NB4 (cell line): ENCODE results near the gene CRISPLD2.
"Not testable (repeated sequence)": the region's sequence is repeated elsewhere in the genome, so short reads cannot be mapped to it uniquely, and the experiment has no call there.

Experiments used
- DNase-seq: peaks from one replicate; pipeline ENCODE4 v3.0.0; 2010; ENCODE audit warnings: low read depth
- H3K4me3 ChIP-seq: one replicate; pipeline ENCODE4 v1.5.1; 2011; ENCODE audit warnings: mild to moderate bottlenecking, low read depth, low read length, moderate library complexity
- MYC ChIP-seq: IDR thresholded peaks from 2 replicates; pipeline ENCODE4 v1.6.1; 2011; ENCODE audit warnings: low read depth, low read length
- POLR2A ChIP-seq: IDR thresholded peaks from 2 replicates; pipeline ENCODE4 v1.6.1; 2011; ENCODE audit warnings: mild to moderate bottlenecking; ENCODE audit not compliant: insufficient read length; ENCODE audit errors: extremely low read depth
- TF ChIP-seq, protein P1 (sequence below): IDR thresholded peaks from 2 replicates; pipeline ENCODE4 v1.6.1; 2011; ENCODE audit warnings: low read depth, low read length
- TF ChIP-seq, protein P2 (sequence below): IDR thresholded peaks from one replicate; pipeline ENCODE4 v1.5.1; 2012; ENCODE audit warnings: low read depth, low read length

Gene CRISPLD2

DNA sequence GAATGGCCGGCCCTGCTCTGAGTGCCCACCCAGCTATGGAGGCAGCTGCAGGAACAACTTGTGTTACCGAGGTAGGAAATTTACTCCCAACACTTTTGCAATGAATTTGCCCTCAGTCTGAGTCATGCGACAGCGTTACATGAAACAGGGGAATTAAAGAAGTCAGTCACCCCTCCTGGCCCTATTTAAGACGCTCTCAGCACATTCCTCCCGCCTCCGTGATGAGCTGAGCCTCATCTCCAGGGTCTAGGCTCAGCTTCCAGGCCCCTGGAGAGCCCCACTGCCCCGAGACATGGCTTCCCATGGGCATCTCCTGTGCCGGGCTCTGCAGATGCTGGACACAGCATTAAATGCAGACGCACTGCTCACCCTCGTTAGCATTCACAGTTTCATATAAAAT lies 35.0 kb downstream of the CRISPLD2 start:
- peak; percentile 56 for DNase-seq
- no peak for TF ChIP-seq POLR2A
- TF ChIP-seq, protein P1, sequence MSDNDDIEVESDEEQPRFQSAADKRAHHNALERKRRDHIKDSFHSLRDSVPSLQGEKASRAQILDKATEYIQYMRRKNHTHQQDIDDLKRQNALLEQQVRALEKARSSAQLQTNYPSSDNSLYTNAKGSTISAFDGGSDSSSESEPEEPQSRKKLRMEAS = no peak
- TF ChIP-seq MYC = no peak
- TF ChIP-seq, protein P2, sequence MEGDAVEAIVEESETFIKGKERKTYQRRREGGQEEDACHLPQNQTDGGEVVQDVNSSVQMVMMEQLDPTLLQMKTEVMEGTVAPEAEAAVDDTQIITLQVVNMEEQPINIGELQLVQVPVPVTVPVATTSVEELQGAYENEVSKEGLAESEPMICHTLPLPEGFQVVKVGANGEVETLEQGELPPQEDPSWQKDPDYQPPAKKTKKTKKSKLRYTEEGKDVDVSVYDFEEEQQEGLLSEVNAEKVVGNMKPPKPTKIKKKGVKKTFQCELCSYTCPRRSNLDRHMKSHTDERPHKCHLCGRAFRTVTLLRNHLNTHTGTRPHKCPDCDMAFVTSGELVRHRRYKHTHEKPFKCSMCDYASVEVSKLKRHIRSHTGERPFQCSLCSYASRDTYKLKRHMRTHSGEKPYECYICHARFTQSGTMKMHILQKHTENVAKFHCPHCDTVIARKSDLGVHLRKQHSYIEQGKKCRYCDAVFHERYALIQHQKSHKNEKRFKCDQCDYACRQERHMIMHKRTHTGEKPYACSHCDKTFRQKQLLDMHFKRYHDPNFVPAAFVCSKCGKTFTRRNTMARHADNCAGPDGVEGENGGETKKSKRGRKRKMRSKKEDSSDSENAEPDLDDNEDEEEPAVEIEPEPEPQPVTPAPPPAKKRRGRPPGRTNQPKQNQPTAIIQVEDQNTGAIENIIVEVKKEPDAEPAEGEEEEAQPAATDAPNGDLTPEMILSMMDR = no peak
- H3K4me3 ChIP-seq = no peak overlapping the region

DNA sequence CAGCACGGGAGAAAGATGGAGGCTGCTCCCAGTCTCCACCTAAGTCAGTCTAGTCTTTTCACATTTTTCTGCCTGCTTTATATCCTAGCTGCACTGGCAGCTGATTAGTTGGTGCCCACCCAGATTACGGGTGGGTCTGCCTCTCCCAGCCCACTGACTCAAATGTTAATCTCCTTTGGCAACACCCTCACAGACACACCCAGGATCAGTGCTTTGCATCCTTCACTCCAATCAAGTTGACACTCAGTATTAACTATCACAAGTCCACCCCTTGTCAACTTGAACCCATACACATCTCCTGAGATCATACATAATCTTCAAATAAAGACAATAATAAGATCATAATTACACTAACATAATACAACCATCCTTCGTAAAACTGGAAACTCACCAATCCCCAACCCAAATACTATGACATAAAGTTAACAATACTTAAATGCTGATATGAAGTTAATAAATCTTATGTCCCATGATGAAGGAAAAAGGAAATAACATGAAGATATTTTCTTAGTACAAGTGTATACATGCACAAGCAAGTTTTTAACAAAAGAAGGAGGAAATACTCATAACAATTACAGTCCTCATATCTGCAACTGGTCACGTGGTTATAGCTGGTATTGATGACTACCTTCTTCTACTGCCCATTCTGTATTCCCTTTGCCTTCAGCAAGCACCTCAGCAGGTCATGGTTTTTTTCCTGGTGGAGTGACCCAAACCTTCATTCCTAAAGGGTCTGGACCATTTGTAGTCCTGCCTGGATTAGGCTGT lies 35.8 kb downstream of the CRISPLD2 start:
- DNase-seq, H3K4me3 ChIP-seq: not testable (repeated sequence)

DNA sequence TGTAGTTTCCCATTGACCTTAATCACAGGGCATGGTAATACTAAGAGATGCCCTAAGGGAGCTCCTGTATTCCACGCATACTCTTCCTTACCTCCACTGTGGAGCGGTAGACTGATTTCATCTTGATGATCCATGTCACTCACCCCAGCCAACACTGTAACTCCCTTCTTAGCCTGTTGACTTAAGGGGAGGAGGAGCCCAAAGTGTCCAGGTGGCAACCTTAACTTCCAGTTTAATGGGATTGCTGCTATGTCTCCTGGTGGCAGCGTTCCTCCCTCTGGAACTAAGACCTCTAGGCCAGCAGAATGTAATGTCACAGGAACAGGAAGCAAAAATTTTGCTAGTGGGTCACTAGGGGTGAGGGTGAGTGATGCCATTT lies 36.4 kb downstream of the CRISPLD2 start:
- not testable (repeated sequence) for DNase-seq, H3K4me3 ChIP-seq

DNA sequence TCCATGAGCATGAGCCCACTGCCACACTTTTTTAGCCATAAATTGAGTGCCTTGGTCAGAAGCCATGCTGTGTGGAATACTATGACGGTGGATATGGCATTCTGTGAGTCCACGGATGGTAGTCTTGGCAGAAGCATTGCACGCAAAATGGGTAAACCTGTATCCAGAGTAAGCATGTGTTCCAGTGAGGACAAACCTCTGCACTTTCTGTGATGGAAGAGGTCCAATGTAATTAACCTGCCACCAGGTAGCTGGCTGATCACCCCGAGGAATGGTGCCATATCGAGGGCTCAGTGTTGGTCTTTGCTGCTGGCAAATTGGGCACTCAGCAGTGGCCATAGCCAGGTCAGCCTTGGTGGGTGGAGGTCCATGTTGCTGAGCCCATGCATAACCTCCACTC lies 37.0 kb downstream of the CRISPLD2 start:
- not testable (repeated sequence) for DNase-seq, H3K4me3 ChIP-seq

DNA sequence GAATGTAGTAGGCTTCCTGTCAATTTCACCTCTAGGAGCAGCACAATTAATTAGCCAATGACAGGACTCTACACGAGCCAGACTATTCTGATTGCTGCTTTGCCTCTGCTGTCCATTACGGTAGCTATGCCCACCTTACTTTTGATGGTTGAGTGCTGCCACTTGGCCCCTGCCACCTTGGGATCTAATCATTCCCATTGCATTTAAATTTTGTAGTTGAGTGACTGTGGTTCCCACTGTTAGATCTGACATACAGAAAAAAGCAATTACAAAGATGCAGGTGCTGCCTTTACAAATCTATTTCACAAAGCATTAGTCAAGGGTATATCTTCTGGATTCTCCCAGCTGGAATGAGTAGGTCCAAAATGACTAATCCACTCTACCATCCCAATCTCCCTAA lies 39.9 kb downstream of the CRISPLD2 start:
- no peak for DNase-seq
- TF ChIP-seq, protein P1 = no peak
- TF ChIP-seq POLR2A (no peak), MYC (no peak)
- TF ChIP-seq, protein P2 = no peak

DNA sequence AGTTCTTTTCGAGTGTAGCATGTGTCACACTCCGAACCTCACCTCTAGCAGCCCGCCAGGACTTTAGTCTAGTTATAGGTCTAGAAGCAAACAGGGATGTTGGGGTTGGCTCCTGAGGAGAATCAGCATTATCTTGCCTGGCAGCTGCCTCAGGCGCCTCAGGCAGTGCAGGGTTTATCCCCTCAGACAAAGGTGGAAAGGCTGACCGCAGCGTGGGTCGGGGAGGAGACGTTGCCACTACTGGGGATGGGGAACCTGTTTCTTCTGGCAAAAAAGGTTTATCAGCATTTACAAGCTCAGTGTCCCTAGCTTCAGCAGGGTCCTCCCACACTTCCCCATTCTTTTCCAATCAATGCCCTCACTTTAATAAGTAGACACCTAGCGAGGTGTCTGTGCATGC lies 40.6 kb downstream of the CRISPLD2 start:
- TF ChIP-seq, protein P1 = no peak
- TF ChIP-seq POLR2A (no peak), MYC (no peak)
- TF ChIP-seq, protein P2 = no peak
- no peak for DNase-seq
- no peak overlapping the region for H3K4me3 ChIP-seq

More for the DNA sequence above, 39.9 kb downstream of the CRISPLD2 start:
- H3K4me3 ChIP-seq = no peak overlapping the region

DNA sequence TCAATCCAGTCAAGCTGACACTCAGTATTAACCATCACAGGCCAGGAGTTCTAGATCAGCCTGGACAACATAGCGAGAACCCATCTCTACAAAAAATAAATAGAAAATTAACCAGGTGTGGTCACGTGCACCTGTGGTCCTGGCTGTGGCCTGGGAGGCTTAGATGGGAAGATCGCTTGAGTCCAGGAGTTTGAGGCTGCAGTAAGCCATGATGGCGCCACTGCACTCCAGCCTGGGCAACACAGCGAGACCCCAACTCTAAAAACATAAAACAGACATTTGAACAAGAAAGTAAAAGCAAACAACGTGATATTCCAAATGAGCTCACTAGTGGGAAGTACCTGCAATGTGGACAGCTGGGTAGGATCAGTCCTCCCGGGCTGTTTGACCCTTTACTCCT lies 41.9 kb downstream of the CRISPLD2 start:
- no peak for TF ChIP-seq POLR2A
- TF ChIP-seq MYC = no peak
- TF ChIP-seq, protein P2 = no peak
- TF ChIP-seq, protein P1 = no peak
- H3K4me3 ChIP-seq = no peak overlapping the region
- no peak for DNase-seq
